Spleen (tissue), 7 donors: ENCODE results near the gene CCDC91.

Experiments
- CTCF ChIP-seq, 11 experiments: fragments of 200-600 bp in 7 of 11; fragments of 450-650 bp in 4 of 11; sonication (generic) in 4 of 11; IDR thresholded peaks in 8 of 11; conservative IDR thresholded peaks in 3 of 11; 1 replicate in 7 of 11; 2 replicates in 4 of 11; pipeline versions ENCODE4 v1.4.0 to v1.8.0; 2016 to 2021; ENCODE audit warnings: antibody characterized with exemption in 11 of 11, inconsistent platforms in 4 of 11, mild to moderate bottlenecking in 1 of 11
- POLR2A ChIP-seq, 3 donors: fragments of 450-650 bp; IDR thresholded peaks; one replicate each; pipeline ENCODE4 v1.5.1; 2017; ENCODE audit warnings: antibody characterized with exemption in 3 of 3, mild to moderate bottlenecking in 1 of 3
- POLR2AphosphoS5 ChIP-seq, 3 donors: sonication (generic); formaldehyde crosslinking; IDR thresholded peaks; one replicate each; pipeline ENCODE4 v1.5.1; 2017; ENCODE audit warnings: antibody characterized with exemption in 3 of 3
- donor health status: DM: no; HTN: no; CAD: no; lungs with moderate emphysema.
- donor health status: DM: no; HTN: no; CAD: no.
- donor health status: DM: no; HTN: no; CAD: no.

DNA sequence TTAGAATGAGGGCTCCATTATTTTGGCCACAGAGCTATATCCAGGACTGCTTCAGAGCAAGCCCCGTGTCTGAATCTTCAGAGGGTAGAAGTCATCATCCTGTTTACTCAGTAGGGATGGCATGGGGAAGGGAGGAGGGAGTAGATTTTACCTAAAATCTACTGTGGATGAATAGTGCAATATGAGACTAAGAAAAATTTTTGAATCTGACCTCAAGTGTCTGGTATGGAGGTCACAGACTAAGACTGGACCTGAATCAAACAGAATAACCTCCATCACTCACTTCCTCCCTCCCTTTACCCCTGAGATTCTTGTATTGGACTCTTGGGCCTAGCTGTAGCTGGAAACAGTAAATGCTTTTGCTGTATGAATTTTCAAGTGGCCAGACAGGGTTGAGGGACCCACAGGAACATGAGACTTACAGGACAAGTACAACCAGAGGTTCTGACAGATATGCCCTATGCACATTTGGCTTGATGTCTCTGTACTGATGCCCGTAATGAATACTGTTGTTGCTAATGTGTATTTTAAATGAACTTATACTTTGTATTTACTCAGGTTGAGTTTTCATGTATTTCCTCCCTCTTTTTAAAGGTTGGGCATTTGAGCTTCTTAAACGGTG, 78.5 kb downstream of the CCDC91 start:
- TF ChIP-seq CTCF (IDR thresholded peaks at IDR 0.05 in 8 of 11, conservative IDR thresholded peaks at IDR 0.05 in 3 of 11) = no peak
- no peak for TF ChIP-seq POLR2A (IDR thresholded peaks at IDR 0.05)
- no peak for TF ChIP-seq POLR2AphosphoS5 (IDR thresholded peaks at IDR 0.05)
